Thyroid gland (tissue), 4 donors: ENCODE measurements around the gene SP1.

Experiments
- POLR2A ChIP-seq, 2 donors: fragments of 450-650 bp; IDR thresholded peaks; one replicate each; pipeline ENCODE4 v1.6.1; 2017; ENCODE audit warnings: antibody characterized with exemption in 2 of 2, mild to moderate bottlenecking in 2 of 2, moderate library complexity in 1 of 2
- TF ChIP-seq, protein P1 (sequence below), 6 experiments: fragments of 200-600 bp in 3 of 6; fragments of 450-650 bp in 3 of 6; sonication (generic) in 3 of 6; IDR thresholded peaks; one replicate each; pipeline ENCODE4 v1.5.1; 2016 to 2019; ENCODE audit warnings: antibody characterized with exemption in 6 of 6, mild to moderate bottlenecking in 2 of 6, inconsistent platforms in 1 of 6, moderate library complexity in 1 of 6

DNA sequence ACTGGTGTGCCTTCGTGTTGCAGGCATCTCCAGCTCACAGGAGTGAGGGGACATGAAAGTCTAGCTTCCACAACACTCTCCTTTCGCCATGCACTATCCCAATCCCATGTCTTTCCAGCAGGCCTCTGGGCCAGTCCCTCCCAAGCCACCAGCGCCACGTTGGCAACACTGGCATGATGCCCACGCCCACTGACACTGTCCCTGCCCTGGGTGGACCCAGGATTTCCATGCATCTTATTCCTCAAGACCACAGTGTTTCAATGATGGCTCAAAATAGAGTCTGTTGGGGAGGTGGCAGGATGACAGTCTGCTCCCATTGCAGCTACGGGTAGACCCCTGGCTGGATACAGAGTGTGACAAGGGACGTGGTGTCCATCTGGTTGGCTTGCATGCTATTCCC is 46.1 kb upstream of the SP1 start:
- TF ChIP-seq, protein P1, sequence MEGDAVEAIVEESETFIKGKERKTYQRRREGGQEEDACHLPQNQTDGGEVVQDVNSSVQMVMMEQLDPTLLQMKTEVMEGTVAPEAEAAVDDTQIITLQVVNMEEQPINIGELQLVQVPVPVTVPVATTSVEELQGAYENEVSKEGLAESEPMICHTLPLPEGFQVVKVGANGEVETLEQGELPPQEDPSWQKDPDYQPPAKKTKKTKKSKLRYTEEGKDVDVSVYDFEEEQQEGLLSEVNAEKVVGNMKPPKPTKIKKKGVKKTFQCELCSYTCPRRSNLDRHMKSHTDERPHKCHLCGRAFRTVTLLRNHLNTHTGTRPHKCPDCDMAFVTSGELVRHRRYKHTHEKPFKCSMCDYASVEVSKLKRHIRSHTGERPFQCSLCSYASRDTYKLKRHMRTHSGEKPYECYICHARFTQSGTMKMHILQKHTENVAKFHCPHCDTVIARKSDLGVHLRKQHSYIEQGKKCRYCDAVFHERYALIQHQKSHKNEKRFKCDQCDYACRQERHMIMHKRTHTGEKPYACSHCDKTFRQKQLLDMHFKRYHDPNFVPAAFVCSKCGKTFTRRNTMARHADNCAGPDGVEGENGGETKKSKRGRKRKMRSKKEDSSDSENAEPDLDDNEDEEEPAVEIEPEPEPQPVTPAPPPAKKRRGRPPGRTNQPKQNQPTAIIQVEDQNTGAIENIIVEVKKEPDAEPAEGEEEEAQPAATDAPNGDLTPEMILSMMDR (IDR thresholded peaks at IDR 0.05) = no peak
- no peak for TF ChIP-seq POLR2A (IDR thresholded peaks at IDR 0.05)
